Thymus (tissue), 11 donors: ENCODE results near the gene IL1RAPL1. TPM values are rescaled to one million over a fixed set of nuclear protein-coding genes. Genes with fewer than 3 reads are reported as not detected.

Experiments used
- DNase-seq, 9 donors: peaks; one replicate each; pipeline ENCODE4 v3.0.0-alpha.2; 2013; ENCODE audit warnings: low spot score in 9 of 9, low read depth in 6 of 9, missing footprints in 1 of 9
- H3K27ac ChIP-seq, 2 donors: one replicate each; pipeline ENCODE4 v1.5.1; 2013; ENCODE audit warnings: control low read depth in 1 of 2, low read depth in 1 of 2, low read length in 1 of 2, mild to moderate bottlenecking in 1 of 2, moderate library complexity in 1 of 2
- H3K27me3 ChIP-seq, 2 donors: one replicate each; pipeline ENCODE4 v1.5.1; 2013; ENCODE audit warnings: low read length in 1 of 2; ENCODE audit not compliant: control insufficient read depth in 2 of 2, insufficient read depth in 1 of 2
- H3K36me3 ChIP-seq, 2 donors: one replicate each; pipeline ENCODE4 v1.5.1; 2013; ENCODE audit warnings: low read length in 1 of 2, mild to moderate bottlenecking in 1 of 2, moderate library complexity in 1 of 2; ENCODE audit not compliant: control insufficient read depth in 2 of 2, insufficient read depth in 2 of 2
- H3K4me1 ChIP-seq, 2 donors: one replicate each; pipeline ENCODE4 v1.5.1; 2013; ENCODE audit warnings: low read length in 2 of 2; ENCODE audit not compliant: control insufficient read depth in 2 of 2, insufficient read depth in 2 of 2
- H3K4me3 ChIP-seq, 2 donors: one replicate each; pipeline ENCODE4 v1.5.1; 2013; ENCODE audit warnings: low read length in 2 of 2, control low read depth in 1 of 2, mild to moderate bottlenecking in 1 of 2
- H3K9me3 ChIP-seq, 2 donors: one replicate each; pipeline ENCODE4 v1.5.1; 2013; ENCODE audit warnings: low read length in 1 of 2, mild to moderate bottlenecking in 1 of 2; ENCODE audit not compliant: control insufficient read depth in 2 of 2, insufficient read depth in 1 of 2
- WGBS: extraction: QIAGEN DNeasy Blood & Tissue Kit; methylation state at CpG from one replicate; pipeline ENCODE4 v1.1.7; 2013; 5-methylcytosine and 5-hydroxymethylcytosine counted together
- polyA plus RNA-seq: library from polyadenylated mRNA; stranded (reverse); fragments of 200-250 nt; gene quantifications from one replicate; pipeline ENCODE4 v1.2.3, GENCODE V29; 2013
- total RNA-seq: library from RNA; stranded (reverse); fragments of 120-200 nt; gene quantifications from one replicate; pipeline ENCODE4 v1.2.4, GENCODE V29; 2013
- donor health status: healthy.

Gene IL1RAPL1
- total and polyA plus RNA-seq, 2 donors: 0.02 to 0.33 TPM

DNA sequence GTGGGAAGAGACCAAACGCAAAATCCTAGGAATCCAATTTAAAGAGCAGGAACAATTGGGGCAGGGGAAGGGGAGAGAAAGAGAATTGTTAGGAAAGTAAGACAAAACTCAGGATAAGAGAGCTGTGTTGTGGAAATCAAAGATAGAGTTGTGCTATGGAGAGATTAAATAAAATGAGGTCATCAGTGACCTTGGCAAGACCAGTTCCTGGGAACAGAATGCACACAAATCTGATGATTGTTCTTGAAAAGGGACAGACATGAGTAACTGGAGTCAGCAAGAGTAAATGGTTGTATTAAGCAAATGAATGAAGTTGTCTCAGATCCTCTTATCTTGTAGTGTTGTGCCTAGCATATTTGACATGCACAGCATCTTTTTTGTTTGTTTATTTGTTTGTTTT is 267.4 kb downstream of the IL1RAPL1 start:
- DNase-seq: no peak
- Histone ChIP-seq H3K4me3 (no peak overlapping the region), H3K27ac (no peak overlapping the region), H3K4me1 (no peaks in the 10 kb centered on the region), H3K9me3 (no peaks in the 10 kb centered on the region), H3K36me3 (no peaks in the 10 kb centered on the region), H3K27me3 (no peaks in the 10 kb centered on the region)
- 100% methylated on average over 1 of the region's 1 CpG for WGBS

DNA sequence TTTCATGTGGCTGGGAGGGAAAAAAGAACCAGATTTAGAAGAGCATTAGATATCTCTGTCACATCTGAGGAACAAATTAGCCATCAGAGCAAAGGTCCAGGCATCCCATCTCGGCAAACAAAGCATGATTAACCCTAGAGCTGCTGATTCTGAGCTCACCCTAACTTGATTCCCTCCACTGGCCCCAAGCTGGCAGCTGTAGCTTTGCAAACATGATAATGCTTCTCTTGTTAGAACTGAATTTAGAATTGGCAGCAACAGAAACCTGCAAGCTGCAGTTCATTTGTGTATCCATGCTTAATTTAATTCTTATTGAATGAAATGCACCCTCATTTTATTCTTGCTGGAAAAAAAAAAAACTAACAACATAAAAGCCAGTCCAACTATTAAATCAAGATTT is 289.2 kb downstream of the IL1RAPL1 start:
- Histone ChIP-seq H3K27me3 (no peaks in the 10 kb centered on the region), H3K36me3 (no peaks in the 10 kb centered on the region), H3K9me3 (no peaks in the 10 kb centered on the region), H3K4me3 (no peak overlapping the region), H3K4me1 (no peaks in the 10 kb centered on the region), H3K27ac (no peak overlapping the region)
- WGBS: 43% methylated on average over 1 of the region's 1 CpG
- no peak for DNase-seq

DNA sequence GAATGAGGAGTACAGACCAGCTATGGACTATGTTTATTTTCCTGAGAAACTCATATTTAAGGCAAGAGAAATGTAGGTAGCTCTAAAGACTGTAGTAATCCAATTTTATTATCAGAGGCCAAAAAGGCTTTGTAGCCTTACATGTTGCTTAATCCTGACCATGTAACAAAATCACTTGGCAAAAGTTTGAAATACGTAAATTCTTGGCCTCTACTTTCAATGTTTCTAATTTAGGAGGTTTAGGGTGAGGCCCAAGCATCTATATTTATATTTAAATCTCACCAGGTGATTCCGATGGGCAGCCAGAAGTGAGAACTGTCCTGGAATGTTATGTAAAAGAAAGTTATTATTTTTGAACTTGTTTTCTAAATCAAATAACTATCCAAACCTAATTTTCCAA is 289.7 kb downstream of the IL1RAPL1 start:
- H3K36me3 ChIP-seq: no peaks in the 10 kb centered on the region
- no peaks in the 10 kb centered on the region for H3K4me1 ChIP-seq
- H3K27me3 ChIP-seq: no peaks in the 10 kb centered on the region
- no peaks in the 10 kb centered on the region for H3K9me3 ChIP-seq
- WGBS: 78% methylated on average over 2 of the region's 2 CpGs
- no peak for DNase-seq
- H3K4me3 ChIP-seq: no peak overlapping the region
- H3K27ac ChIP-seq: no peak overlapping the region

DNA sequence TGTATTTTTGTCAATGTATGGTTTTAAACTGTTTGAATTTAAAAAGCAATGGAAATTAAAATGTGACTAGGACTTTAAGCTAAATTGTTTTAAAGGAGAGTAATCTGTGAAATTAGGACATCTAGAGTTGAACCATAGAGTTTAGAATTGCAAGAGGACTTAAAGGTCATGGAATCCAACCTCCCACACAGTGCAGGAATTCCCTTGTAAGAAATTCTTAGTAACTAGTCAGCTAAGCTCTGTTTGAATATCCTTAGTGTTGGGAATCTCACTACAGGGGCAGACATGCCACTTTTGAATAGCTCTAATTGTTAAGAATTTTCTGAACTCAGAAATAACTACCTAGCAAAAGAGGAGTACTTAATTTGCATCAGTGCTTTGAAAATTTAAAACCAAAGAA is 292.9 kb downstream of the IL1RAPL1 start:
- Histone ChIP-seq H3K36me3 (no peaks in the 10 kb centered on the region), H3K9me3 (no peaks in the 10 kb centered on the region), H3K4me1 (no peaks in the 10 kb centered on the region), H3K27ac (no peak overlapping the region), H3K4me3 (no peak overlapping the region), H3K27me3 (no peaks in the 10 kb centered on the region)
- no peak for DNase-seq

DNA sequence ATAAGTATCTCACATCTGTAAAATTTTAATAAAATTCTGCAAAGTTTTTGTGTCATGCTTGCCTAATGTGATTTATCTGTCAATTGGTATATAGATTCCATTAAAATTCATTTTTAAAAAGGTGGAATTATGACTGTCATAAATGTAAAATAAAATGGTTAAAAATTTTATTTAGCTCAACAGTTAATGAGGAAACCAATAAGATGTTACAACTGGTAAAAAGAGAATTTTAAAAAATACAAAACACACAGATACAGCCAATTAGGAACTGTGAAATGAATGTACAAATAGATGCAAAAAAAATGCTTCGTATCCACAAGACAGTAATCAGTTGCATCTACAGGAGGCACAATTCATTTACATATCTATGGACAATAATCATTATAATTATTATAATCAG is 297.6 kb downstream of the IL1RAPL1 start:
- 92% methylated on average over 1 of the region's 1 CpG for WGBS
- Histone ChIP-seq H3K27me3 (no peaks in the 10 kb centered on the region), H3K27ac (no peak overlapping the region), H3K9me3 (no peaks in the 10 kb centered on the region), H3K36me3 (no peaks in the 10 kb centered on the region), H3K4me3 (no peak overlapping the region), H3K4me1 (no peaks in the 10 kb centered on the region)
- DNase-seq: no peak

DNA sequence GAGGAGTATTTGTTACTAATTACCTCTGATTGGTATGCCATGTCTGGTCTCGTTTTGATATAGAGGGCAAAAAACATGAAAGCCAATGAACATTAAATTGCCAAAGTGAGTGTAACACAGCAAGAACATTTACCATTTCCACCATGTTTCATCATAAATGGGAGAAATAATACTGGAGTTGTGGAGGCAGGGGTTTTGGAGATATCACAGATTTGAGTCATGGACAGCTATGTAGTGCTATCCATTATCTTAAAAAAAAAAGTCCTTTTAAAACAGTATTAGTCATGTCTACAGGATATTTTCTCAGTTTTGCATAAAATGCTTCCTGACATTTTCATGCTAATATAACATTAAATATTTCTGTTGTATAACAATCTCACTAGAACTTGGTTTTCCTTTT is 301.2 kb downstream of the IL1RAPL1 start:
- DNase-seq: no peak
- no peaks in the 10 kb centered on the region for H3K36me3 ChIP-seq
- WGBS: 93% methylated on average over 1 of the region's 1 CpG
- H3K9me3 ChIP-seq: no peaks in the 10 kb centered on the region
- no peaks in the 10 kb centered on the region for H3K27me3 ChIP-seq
- no peaks in the 10 kb centered on the region for H3K4me1 ChIP-seq
- H3K4me3 ChIP-seq: no peak overlapping the region
- H3K27ac ChIP-seq: no peak overlapping the region

DNA sequence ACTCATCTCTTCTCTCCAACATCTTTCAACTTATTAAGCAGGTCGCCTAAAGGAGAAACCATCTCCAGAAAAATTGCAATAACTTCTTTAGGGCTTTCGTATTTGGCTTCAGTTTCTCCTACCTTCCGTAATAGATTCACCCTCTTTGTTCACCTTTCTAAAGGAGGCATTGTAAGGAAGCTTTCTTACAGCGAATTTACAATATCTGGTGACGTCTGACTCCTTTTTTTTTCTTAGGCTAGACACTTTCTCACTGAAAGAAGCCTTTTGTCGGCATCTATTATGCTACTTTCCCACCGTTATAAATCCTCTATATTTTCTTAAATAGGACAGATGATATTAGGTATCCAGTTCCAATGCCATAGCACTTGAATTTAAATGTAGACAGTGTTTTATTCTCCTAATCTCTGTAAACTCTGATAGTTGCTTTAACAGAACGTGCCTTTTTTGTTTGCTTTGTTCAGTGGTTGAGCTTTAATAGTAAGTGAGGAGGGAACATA is 302.4 kb downstream of the IL1RAPL1 start:
- WGBS: 88% methylated on average over 8 of the region's 8 CpGs
- DNase-seq: no peak
- Histone ChIP-seq H3K27me3 (no peaks in the 10 kb centered on the region), H3K36me3 (no peaks in the 10 kb centered on the region), H3K27ac (no peak overlapping the region), H3K4me1 (no peaks in the 10 kb centered on the region), H3K4me3 (no peak overlapping the region), H3K9me3 (no peaks in the 10 kb centered on the region)

DNA sequence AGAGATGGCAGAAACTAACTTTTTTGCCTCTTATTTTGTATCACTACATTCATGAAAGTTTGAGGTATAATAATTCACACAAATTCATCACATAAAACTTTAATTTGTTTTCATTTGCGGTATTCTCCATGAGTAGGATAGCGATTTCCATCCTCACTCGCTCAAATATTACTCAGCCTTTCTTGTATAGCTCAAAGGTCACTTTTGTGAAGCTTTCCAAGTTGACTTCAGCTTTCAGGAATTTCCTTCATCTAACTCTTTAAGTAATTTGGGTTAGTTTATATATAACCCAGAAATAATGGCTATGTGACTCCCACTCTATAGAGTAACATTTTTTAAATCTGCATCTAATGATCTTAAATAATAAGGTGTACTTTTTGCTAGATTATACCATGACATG is 314.4 kb downstream of the IL1RAPL1 start:
- Histone ChIP-seq H3K4me1 (no peaks in the 10 kb centered on the region), H3K4me3 (no peak overlapping the region), H3K9me3 (no peaks in the 10 kb centered on the region), H3K27me3 (no peaks in the 10 kb centered on the region), H3K36me3 (no peaks in the 10 kb centered on the region), H3K27ac (no peak overlapping the region)
- DNase-seq: no peak
- WGBS: 98% methylated on average over 3 of the region's 3 CpGs

DNA sequence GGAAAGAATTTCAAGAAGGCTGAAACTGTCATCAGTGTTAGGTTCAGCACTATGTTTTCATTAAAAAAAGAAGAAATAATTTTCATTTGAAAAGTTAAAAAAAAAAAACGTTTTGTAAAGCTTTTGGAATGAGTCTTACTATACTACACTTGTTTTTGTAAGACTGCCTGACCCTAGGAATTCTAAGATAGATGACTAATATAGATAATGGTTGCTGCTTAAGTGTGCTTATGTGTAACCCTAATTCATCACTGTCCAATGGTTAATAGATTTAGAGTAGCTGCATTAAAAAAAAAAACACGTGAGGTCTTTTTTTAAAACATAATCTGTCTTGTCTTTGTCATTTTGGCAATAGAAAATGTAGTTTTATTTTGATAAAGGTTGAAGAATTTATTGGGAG is 323.2 kb downstream of the IL1RAPL1 start:
- Histone ChIP-seq H3K4me1 (no peaks in the 10 kb centered on the region), H3K27ac (no peak overlapping the region), H3K27me3 (no peaks in the 10 kb centered on the region), H3K9me3 (no peaks in the 10 kb centered on the region), H3K36me3 (no peaks in the 10 kb centered on the region), H3K4me3 (no peak overlapping the region)
- 47% methylated on average over 2 of the region's 2 CpGs for WGBS
- no peak for DNase-seq
